Measurements from ENCODE around the gene RAE1.

RAE1 gene

GRCh38 chr20:57374343-57374930 is 23.4 kb downstream of the RAE1 start:
- no peak for DNase-seq

GRCh38 chr20:57374931-57375651 is 24.0 kb downstream of the RAE1 start:
- DNase-seq: no peak

DNA sequence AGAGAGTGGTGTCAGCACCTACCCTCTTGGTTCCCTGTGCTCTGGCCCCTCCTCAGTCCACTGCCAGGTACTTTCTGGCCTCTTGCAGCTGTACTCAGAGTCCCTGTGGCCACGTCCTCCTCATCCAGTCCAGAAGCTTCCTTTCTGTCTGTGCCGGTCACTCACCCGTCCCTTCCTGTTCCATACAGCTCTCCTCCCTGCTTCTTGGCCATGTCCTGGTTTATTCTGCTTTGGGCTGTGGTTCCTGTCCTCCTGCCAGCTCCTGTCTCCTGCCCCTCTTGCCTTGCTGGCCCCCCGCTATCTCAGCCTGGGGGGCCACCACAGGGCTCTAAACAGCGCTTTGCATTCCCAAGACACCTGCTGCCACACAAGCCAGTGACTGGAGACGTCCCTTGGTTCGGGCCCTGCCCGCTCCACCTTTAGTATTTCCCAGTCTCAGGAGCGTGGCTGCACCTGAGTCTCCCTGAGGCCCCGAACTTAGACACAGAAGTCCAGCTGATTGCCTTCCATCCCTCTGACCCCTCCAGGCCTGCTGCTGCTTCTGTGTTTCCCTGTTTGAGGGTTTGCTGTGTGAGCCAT is 24.7 kb downstream of the RAE1 start:
- DNase-seq: no peak

DNA sequence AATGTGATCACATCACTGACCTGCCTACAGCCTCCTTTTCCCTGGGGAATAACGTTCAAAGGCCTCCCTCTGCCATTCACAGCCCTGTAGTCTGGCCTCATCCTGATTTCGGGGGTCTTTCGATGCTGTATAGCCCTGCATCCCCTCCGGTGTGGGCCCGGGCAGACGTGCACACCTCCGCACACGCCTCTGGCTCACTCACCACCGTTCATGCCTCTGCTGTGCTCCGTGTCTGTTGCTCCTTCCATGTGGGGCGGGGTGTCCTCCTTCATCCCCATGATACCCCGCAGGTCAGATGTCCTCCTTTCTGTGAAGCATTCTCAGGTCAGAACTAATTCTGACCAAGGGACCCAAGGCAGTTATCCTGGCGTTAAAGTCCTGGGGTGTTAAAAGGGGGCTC is 26.3 kb downstream of the RAE1 start:
- no peak for DNase-seq

- DNase-seq: no peak
Measured at GRCh38 chr20:57378107-57378506, 27.1 kb downstream of the RAE1 start.

- DNase-seq: no peak
Measured at GRCh38 chr20:57378646-57379262, 27.7 kb downstream of the RAE1 start.

- DNase-seq: no peak
Measured at GRCh38 chr20:57379263-57379647, 28.2 kb downstream of the RAE1 start.

- DNase-seq: no peak
Measured at GRCh38 chr20:57380081-57380750, 29.2 kb downstream of the RAE1 start.

DNA sequence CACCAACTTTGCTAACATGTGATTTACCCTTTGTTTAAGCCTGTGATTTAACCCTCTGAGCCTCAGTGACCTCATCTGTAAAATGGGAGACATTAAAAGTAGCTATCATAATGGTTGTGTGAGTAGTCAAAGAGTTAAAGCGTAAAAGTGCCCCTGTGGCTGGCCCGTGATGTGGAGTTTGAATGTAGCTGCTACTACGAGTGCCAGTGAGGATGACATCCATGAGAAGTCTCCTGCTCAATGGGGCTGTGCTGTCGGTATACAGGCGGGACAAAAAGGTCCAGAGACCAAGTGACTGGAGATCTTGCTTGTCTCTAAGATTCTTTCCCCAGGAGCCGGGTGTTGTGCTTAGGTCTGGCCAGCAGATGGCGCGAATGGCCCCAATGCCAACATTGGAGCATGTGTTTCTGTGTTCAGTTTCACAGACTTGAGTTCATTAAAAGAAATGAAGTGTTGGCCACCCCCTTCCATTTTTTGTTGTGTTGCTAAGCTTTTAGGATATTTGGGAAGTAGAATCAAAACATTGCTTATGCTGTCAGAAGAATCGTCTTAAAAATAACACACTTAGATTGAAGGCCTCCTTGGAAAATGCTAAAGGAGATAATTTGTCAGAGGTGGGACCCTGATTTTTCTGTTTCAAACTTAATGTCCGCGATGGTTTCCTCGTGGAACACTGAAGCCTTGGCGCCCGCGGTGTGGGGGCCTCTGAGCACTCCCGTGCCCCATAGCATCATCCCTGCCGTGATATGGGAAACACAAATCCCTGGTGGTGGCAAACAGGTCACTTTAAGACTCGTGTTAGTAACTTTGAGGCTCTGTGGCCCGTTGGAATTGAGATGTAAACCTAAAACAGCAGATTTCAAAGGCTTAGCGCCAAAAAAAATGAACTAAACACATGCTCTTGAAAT is 30.8 kb downstream of the RAE1 start:
- peak; percentile 79 to 80 for DNase-seq

DNA sequence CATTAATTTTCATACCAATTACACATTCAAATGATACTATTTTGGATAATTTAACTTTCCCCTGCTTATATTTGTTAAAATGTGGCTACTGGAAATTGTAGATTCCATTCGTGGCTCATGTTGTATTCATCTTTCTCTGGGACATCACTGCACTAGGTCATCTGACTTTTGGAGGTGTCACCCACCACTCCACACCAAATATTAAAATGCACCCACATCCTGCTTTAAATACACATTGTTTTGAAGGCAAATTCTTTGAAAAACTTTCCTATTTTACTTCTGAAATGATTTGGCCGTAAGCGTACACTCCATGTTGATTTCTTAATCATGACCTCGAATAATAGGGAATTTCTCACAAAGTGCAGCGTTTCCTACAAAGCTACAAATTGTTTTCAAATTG is 31.5 kb downstream of the RAE1 start:
- no peak for DNase-seq

GRCh38 chr20:57383447-57384347 is 32.6 kb downstream of the RAE1 start:
- no peak for DNase-seq

GRCh38 chr20:57384486-57384885 is 33.4 kb downstream of the RAE1 start:
- DNase-seq: no peak

- no peak for DNase-seq
Measured at GRCh38 chr20:57384953-57385761, 34.1 kb downstream of the RAE1 start.

DNA sequence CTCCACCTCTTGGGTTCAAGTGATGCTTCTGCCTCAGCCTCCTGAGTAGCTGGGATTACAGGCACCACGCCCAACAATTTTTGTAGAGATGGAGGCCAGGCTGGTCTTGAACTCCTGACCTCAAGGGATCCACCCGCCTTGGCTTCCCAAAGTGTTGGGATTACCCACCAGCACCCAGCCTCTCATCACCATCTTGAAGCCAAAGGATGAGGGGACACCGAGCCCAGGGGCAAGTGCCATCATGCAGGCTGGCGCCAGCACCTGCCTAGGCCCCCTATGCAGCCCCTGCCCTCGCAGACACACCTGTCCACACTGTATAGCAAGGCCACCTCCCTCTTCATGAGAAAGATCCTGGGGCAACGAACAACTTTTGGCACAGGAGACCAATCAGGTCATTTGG is 34.9 kb downstream of the RAE1 start:
- no peak for DNase-seq

- no peak for DNase-seq
Measured at GRCh38 chr20:57386762-57387161, 35.7 kb downstream of the RAE1 start.

- no peak for DNase-seq
Measured at GRCh38 chr20:57387463-57387862, 36.4 kb downstream of the RAE1 start.

GRCh38 chr20:57387945-57388371 is 36.9 kb downstream of the RAE1 start:
- DNase-seq: no peak

- DNase-seq: peak; percentile 63 to 68
Measured at GRCh38 chr20:57388953-57389694, 38.1 kb downstream of the RAE1 start.

Data from stimulated activated CD4-positive, alpha-beta T cell treated with anti-CD3 and anti-CD28 coated beads, Interleukin-4, amount 100 ng/mL, for 4 hours (primary cell).